Epithelial cell of esophagus (primary cell): Measurements from ENCODE around the gene ZNF302.

ENCODE experiments used
- DNase-seq: peaks from one replicate; pipeline ENCODE4 v3.0.0; 2010; ENCODE audit warnings: low read depth
- H3K4me3 ChIP-seq: 2 replicates; pipeline ENCODE4 v1.5.1; 2011; ENCODE audit warnings: mild to moderate bottlenecking, low read length, control low read depth
- CTCF ChIP-seq: IDR thresholded peaks from 2 replicates; pipeline ENCODE4 v1.5.1; 2011; ENCODE audit warnings: low read depth, mild to moderate bottlenecking, low read length, control low read depth, inconsistent platforms; ENCODE audit not compliant: insufficient read depth; ENCODE audit errors: missing control alignments

Gene ZNF302

DNA sequence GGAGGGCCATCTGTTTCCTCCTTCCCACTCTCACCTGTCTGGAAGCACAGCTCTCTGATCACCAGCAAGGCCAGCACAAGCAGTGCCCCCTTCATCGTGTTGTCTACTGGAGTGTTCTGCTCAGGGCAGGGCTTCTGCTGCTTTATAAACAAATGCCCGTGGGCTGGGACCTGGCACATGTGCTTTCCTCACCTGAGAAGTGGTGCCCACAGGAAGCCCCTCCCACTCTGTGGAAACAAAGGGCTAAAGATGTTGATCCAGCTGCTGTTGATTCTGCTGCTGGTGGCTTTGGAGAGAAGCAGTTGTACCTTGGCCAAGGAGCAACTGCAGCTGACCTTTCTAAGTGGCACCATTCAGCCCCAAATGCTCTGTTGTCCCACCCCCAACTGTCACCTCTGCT lies 30.2 kb downstream of the ZNF302 start:
- no peak for DNase-seq
- no peak overlapping the region for H3K4me3 ChIP-seq
- no peak for TF ChIP-seq CTCF

DNA sequence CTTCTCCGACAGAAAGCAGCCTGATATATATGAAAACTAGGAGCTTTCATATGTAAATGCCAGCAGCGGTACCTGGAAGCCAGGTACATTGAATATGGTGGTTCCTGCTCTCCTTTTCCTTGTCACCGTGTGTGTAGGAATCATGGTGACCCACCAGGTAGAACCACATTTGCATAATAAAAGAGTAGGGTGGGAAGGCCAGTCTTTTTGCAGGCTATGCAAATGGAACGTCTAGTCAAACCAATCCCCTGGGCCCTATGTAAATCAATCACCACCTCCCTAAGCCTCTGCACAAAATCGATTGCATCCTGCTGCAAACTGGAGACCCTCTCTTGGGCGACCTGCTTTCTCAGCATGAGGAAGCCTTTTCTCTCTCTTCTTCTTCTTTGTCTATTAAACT lies 34.4 kb downstream of the ZNF302 start:
- DNase-seq: no peak
- no peak for TF ChIP-seq CTCF
- H3K4me3 ChIP-seq: no peak overlapping the region

GRCh38 chr19:34712395-34713261 lies 35.1 kb downstream of the ZNF302 start:
- peak; percentile 84 for DNase-seq
- no peak overlapping the region for H3K4me3 ChIP-seq

DNA sequence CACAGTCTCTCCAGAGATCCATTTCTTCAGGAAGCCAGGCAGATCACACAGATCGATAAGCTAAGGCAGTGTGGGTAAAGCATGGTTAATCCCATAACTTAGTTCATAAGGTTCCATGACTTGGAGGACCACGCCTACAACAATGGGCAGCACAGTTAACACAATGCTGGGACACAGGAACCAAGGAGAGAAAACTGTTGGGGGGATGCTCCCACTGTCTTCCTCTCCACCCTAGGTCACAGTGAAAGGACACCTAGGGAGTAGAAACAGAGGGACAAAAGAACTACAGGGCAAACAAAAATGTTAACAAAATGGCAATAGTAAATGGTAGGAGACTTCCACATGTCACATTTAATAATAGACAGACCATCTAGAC lies 35.8 kb downstream of the ZNF302 start:
- H3K4me3 ChIP-seq: no peak overlapping the region
- no peak for TF ChIP-seq CTCF
- no peak for DNase-seq

More at GRCh38 chr19:34712395-34713261, 35.1 kb downstream of the ZNF302 start:
- peak; percentile 58 for TF ChIP-seq CTCF

DNA sequence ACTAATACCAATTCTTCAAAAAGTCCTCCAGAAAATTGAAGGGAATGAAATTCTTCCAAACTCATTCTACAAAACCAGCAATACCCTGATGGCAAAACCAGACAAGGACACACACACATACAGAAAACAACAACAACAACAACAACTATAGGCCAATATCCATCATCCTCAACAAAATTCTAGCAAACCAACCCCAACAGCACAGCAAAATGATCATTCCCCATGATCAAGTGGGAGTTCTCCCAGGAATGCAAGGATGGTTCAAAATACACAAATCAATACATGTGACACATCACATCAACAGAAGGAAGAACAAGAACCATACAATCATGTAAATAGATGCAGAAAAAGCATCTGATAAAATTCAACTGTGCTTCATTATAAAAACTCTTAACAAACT lies 37.9 kb downstream of the ZNF302 start:
- no peak for DNase-seq
- H3K4me3 ChIP-seq: no peak overlapping the region
- TF ChIP-seq CTCF: no peak

DNA sequence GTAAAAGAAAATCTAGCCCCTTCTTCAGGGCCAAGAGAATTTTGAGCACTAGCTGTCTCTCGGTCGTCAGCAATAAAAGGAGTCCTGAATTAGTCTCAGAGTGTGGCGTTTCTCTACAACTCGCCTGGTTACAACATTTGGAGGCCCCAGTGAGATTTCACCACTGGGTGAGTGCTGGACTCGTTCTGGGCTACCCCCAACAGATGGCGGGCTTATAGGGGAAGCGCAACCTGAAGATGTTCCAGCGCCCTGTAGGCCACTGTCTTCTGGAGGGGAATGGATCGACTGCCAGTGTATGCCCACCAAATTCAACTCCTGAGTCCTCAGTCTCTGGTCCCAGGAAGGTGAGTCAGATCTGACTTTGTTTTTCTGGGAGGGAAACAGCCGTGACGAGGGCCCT lies 44.9 kb downstream of the ZNF302 start:
- no peak overlapping the region for H3K4me3 ChIP-seq
- no peak for DNase-seq
- no peak for TF ChIP-seq CTCF

DNA sequence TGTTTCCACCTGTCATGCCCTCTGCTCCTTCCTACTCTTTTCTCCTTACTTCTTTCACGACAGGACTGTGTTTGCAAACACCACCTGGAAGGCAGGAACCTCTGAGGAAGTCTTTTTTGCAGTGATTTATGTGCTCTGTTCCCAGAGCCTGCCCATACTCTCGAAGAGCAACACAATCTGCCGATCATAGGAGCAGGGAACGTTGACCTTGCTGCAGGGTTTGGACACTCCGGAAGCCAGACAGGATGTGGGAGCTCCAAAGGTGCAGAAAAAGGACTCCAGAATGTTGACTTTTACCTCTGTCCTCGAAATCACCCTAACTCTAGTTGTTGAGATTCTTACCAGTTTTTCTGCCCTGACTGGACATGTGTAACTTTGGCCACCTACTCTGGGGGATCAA lies 47.9 kb downstream of the ZNF302 start:
- DNase-seq: no peak
- TF ChIP-seq CTCF: no peak
- H3K4me3 ChIP-seq: no peak overlapping the region
